Measurements from ENCODE around the gene CLDN34.

DNA sequence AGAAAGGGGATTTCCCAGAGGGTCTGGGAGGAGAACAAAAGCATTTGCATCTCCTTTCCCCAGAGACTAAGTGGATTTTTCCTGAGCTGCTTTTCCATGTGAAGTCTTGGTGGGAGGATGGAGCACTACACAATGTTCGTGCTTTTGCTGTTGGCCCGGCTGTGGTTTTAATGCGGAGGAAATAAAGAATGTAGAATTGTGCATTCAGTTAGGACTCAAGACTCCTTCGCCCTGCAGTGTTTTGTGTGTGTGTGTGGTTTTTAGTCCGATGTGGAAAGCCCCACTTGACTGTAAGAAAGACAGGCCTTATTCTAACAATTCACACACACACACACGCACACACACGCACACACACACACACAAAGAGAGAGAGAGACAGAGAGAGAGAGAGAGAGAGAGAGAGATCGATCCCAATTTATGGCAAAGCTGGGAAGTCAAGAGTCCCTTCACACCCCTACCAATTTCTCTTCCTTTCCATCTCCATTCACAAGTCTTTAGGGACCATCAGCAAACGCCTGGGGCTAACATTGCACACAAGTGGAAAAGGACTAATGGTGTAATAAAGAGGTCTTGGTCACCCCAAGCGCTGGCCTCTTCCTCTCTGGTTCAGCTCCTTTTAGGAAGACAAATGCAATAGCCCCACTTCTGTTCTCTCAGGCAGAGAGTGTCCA, 44.2 kb downstream of the CLDN34 start:
- TF ChIP-seq, protein P1, sequence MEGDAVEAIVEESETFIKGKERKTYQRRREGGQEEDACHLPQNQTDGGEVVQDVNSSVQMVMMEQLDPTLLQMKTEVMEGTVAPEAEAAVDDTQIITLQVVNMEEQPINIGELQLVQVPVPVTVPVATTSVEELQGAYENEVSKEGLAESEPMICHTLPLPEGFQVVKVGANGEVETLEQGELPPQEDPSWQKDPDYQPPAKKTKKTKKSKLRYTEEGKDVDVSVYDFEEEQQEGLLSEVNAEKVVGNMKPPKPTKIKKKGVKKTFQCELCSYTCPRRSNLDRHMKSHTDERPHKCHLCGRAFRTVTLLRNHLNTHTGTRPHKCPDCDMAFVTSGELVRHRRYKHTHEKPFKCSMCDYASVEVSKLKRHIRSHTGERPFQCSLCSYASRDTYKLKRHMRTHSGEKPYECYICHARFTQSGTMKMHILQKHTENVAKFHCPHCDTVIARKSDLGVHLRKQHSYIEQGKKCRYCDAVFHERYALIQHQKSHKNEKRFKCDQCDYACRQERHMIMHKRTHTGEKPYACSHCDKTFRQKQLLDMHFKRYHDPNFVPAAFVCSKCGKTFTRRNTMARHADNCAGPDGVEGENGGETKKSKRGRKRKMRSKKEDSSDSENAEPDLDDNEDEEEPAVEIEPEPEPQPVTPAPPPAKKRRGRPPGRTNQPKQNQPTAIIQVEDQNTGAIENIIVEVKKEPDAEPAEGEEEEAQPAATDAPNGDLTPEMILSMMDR (IDR thresholded peaks at IDR 0.05): no peak
- no peak for TF ChIP-seq POLR2A (IDR thresholded peaks at IDR 0.05)
- no peak for TF ChIP-seq EP300 (IDR thresholded peaks at IDR 0.05)

Measured in stomach (tissue), 4 donors.